Loucy (cell line): ENCODE results near the gene MINAR2.

Source experiments
- EZH2phosphoT487 ChIP-seq: fragments of 200-600 bp; IDR thresholded peaks from 2 replicates; pipeline ENCODE4 v1.6.1; 2018; ENCODE audit warnings: antibody characterized with exemption, mild to moderate bottlenecking, moderate library complexity, borderline replicate concordance
- TF ChIP-seq, protein P1 (sequence below): fragments of 200-600 bp; sonication (generic); conservative IDR thresholded peaks from 2 replicates; pipeline ENCODE4 v1.5.1; 2014; ENCODE audit warnings: mild to moderate bottlenecking, antibody characterized with exemption, low read length

DNA sequence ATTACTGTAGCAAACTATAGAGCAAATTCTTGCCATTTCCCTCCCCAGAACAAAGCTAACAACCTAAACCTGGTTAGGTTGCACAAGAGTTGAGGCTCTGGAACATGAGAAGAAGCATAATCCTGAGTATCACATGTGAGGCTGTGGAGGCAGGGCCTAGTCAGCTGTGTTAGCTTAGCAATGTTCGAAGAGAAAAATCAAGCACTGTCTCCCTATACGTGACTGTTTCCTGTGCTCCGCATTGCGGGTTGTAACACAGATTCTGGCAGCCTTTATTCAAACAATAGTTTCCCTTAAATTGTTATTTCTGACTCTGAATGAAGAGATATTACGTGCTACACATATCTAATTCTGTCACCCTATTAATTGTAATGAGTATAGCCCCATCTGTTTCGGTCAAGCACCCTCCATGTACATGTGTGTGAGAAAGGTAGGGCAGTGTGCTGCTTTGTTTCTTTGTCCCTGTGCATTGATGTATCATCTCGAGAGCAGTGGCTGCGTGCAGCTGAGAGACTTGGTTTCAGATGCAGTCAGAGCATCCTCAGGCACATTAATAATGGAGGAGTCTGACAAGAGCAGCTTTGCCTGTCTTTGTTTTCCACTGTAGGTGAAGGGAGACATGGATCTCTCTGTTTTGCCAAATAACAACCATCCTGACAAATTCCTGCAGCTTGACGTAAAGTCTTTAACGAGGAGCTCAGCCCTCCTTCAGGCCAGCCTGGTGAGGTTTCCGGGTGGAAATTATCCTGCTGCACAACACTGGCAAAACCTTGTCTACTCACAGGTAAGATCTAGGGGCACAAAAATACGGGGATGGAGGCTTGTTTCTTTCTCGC is at the start of gene MINAR2:
- TF ChIP-seq, protein P1, sequence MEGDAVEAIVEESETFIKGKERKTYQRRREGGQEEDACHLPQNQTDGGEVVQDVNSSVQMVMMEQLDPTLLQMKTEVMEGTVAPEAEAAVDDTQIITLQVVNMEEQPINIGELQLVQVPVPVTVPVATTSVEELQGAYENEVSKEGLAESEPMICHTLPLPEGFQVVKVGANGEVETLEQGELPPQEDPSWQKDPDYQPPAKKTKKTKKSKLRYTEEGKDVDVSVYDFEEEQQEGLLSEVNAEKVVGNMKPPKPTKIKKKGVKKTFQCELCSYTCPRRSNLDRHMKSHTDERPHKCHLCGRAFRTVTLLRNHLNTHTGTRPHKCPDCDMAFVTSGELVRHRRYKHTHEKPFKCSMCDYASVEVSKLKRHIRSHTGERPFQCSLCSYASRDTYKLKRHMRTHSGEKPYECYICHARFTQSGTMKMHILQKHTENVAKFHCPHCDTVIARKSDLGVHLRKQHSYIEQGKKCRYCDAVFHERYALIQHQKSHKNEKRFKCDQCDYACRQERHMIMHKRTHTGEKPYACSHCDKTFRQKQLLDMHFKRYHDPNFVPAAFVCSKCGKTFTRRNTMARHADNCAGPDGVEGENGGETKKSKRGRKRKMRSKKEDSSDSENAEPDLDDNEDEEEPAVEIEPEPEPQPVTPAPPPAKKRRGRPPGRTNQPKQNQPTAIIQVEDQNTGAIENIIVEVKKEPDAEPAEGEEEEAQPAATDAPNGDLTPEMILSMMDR: no peak
- TF ChIP-seq EZH2phosphoT487: no peak
